NAMALWA (cell line): ENCODE measurements around the gene RRBP1.
A peak's percentile ranks its signal among the peaks of the same experiment; 100 is the strongest.
"Not testable (repeated sequence)": the region's sequence is repeated elsewhere in the genome, so short reads cannot be mapped to it uniquely, and the experiment has no call there.

Experiments
- DNase-seq: peaks from one replicate; pipeline ENCODE4 v3.0.0-alpha.2; 2015; ENCODE audit warnings: low spot score

The RRBP1 gene

DNA sequence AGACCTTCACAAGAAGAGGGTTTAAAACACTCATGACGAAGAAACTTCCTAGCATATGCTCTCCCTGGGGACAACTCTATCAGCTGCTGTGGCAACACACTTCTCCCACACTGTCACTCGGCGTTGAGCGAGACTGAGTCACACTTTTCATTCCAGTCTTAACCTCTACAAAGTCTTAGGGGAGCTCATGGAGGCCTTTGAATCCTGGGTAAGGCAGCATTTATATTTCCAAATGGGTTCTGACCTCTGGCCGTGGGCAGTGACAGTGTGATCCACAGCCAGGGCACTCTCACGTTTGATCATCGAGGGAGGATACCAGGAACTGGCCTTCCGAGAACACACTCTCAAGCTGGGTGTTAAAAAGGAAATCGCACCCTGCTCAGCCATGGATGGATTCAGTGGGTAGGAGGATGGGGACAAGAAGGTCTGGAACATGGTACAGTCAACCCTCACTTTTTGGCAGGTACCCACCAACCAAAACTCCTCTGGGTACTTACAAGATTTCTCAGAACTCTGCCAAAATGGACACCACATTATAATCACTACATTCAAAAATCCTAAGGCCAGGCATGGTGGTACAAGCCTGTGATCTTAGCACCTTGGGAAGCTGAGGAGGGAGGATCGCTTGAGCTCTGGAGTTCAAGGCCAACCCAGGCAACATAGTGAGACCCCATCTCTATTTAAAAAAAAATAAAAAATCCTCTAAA lies 19.6 kb downstream of the RRBP1 start:
- no peak for DNase-seq

DNA sequence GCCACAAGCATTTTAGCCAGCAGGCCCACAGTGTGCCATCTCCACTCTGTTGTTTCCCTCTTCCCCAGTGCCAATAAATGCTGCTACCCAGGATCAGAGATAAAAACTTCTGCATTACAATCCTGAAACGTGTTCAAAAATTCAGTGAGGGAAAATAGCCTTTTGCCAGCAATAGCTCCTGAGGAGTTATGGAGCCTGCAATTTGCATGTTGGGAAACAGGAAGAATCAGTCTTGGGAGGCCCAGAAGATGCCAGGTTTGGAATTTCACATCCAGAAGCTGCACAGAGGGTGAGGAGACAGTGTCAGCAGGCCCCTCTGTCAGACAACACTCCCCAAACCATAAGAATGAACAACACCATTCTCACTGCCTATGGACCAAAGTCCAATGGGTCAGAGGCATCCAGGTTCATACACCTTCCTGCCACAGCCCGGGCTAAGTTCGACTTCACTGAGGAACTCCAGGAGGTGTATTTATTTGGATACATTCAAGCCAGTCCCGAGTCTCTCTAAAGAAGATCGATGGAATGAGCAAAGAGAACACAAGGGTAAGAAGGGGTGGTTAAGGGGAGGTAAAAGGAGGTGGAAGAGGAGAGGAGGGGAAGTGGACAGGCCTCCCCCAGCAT lies 20.8 kb downstream of the RRBP1 start:
- DNase-seq, result no peak

DNA sequence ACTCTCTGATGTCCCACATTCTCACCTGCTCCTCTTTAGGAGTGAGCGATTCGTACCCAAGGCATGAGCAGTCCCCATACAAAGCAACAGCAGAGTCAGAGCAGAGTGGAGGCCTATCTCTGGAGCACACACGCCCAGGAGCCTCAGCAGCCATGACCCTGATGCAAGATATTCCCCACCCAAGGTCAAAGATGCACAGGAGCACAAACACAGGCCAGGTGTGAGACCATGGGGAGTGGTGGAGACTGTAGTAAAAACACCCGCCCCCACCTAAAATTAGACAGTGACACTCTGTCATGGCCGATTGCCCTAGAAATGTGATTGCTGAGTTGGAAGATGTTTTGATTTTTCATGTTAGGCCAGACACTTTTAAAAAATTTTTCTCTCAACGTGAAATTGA lies 21.4 kb downstream of the RRBP1 start:
- peak; percentile 43 for DNase-seq

DNA sequence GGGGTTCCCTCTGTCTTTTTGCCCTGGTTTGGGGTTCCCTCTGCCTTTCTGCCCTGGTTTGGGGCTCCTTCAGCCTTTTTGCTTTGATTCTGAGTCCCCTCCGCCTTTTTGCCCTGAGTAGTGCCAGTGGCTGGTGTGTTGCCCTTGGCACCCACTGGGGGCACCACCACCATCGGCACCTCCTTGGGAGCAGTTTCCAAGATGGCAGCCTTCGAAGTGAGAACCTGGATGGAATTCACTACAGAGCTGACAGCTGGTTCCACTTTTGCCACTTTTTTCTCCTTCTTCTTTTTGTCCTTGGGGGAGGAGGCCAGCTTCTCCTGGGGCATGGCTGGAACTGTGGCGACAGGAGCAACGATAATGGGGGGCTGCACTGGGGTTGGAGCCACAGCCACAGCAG lies 22.2 kb downstream of the RRBP1 start:
- DNase-seq, result no peak

DNA sequence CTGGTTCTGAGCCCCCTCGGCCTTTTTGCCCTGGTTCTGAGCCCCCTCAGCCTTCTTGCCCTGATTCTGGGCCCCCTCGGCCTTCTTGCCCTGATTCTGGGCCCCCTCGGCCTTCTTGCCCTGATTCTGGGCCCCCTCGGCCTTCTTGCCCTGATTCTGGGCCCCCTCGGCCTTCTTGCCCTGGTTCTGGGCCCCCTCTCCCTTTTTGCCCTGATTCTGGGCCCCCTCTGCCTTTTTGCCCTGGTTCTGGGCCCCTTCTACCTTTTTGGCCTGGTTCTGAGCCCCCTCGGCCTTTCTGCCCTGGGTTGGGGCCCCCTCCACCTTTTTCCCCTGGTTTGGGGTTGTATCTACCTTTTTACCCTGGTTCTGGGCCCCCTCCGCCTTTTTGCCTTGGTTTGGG lies 22.7 kb downstream of the RRBP1 start:
- not testable (repeated sequence) for DNase-seq

DNA sequence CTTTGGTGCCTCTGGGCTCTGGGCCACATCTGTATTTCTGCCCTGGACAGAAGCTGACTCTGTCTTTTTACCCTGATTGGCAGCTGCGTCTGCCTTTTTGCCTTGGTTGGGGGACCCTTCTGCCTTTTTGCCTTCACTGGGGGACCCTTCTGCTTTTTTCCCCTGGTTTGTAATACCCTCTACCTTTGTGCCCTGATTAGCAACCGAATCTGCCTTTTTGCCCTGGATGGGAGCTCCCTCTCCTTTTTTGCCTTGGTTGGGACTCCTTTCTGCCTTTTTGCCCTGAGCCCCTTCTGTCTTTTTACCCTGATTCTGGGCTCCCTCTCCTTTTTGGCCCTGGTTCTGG lies 23.4 kb downstream of the RRBP1 start:
- DNase-seq, result no peak

DNA sequence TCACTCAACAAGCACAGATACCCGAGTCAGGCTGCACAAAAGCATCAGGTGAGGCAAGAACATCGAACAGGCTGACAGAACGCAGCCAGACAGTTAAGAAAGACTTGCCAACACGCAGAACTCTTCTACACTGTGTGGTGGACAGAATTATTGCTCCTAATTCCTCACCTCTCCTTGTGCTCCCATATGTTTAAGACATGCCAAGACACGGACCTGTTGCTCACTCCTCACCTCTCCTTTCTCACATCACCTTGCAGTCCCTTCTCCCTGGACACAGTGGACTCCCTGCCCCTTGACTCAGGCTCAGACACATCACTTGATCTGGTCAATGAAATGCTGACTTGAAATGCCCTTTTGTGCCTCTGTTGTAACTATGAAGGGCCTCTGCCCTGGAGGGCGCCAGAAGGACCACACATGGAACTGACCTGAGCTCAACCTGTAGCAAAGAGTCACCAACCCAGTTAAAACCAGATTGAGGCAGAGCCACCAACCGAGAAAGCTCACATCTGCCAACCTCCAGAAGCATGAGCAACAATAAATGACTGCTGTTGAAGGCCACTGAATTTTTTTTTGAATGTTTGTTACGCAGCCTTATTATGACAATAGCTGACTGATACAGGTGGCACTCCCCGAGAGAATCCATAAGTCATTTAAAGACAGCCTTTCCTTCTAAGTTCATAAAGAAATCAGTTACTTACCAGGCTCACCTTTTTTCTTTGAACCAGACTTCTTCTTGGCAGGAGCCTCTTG lies 24.0 kb downstream of the RRBP1 start:
- no peak for DNase-seq

DNA sequence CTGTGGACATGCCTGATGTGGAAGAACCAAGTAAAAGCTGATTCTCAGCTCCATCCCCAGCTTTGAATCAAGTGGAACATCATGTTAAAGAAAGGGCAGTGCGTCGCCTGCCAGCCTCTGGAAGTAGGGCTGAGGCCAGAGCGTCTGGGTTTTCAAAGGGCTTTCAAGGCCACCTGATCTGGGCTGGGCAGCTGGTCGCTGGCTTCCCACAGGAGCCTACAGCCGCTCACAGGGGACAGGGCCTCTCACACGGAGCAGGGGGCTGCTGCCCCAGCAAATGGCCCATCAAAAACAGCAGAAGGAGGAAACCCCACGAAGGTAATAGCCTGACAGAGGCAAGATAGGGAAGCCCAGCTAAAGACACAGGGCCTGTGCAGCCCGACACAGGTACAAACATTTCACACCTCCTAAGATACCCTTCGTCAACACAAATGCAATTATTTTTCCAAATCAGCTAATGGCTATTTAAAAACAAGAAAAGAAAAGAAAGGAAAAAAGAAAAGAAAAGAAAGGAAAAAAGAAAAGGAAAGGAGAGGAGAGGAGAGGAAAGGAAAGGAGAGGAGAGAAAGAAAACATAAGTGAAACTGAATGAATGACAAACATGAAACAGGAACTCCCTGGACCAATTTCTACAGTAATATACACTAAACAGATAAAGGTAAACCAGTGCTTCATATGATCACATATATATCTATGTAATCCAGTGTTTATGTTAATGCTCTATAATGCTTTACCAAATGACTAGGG lies 24.8 kb downstream of the RRBP1 start:
- DNase-seq, result no peak

DNA sequence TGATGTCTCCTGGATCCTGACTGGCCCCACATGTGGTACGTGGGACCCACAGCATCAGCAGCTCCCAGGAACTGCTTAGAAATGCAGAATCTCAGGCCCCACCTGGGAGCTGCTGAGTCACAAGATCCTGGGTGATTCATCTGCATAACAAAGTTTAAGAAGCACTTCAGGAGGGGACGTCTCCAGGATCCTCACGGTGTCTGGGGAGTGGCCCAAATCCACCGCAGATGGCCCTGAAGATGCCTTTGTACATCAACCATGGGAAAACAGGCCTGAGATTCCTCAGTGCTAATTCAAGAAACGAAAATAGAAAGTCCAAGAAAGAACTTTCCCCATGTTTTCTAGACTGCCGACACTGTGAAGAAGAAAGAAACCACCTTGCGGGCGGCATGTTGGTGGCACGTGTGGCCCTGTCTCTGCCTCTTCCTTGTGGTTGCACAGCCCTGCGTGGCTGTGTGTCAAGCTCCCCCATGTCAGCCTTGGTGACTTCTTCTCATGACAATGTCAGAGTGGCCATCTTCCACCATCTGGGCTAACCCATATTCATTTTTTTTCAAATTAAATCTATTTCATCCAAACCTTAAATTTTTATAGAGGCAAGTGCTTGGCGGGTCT lies 26.1 kb downstream of the RRBP1 start:
- DNase-seq, result no peak

DNA sequence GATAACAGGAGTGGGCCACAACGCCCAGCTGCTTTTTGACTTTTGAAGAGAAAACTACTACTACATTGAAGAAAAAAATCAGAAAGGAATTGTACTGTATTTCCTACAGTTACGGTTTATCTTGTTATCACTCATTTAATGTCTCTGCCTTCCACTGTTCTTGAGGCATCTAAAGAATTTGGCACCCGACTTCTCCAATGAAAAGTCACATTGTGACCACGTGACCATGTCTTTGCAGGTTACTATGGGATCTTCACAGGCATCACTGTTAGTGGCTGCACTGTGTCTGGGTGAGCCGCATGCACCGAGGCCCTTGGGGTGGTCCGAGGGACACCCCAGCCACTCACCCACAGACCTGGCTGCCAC lies 26.8 kb downstream of the RRBP1 start:
- no peak for DNase-seq

DNA sequence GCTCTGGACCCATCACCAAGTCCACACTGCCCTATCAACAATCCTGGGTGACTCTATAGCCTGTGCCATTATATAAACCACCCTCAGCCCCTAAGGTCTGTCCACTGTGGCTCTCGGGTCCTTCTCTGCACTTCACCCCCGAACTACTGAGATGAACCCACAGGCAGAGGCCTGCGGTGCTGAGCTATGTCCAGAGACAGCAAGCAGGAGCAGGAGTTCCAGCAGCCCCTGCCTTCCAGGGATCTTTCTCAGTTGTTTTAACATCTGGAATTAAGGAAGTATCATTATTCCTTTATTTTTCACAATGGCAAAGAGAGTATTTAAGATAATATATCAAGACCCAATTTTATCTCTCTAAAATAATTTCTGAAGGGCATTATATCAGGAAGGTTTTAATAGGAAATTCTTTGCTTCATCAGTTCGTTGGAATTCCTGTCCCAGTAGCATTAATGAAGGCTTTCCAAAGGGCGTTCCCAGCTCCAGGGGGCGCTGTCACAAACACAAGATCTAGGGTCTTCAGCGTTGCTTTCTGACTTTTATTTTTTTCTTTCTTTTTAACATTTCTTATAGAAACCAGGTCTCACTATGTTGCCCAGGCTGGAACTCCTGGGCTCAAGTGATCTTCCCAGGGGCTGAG lies 27.3 kb downstream of the RRBP1 start:
- DNase-seq, result no peak

DNA sequence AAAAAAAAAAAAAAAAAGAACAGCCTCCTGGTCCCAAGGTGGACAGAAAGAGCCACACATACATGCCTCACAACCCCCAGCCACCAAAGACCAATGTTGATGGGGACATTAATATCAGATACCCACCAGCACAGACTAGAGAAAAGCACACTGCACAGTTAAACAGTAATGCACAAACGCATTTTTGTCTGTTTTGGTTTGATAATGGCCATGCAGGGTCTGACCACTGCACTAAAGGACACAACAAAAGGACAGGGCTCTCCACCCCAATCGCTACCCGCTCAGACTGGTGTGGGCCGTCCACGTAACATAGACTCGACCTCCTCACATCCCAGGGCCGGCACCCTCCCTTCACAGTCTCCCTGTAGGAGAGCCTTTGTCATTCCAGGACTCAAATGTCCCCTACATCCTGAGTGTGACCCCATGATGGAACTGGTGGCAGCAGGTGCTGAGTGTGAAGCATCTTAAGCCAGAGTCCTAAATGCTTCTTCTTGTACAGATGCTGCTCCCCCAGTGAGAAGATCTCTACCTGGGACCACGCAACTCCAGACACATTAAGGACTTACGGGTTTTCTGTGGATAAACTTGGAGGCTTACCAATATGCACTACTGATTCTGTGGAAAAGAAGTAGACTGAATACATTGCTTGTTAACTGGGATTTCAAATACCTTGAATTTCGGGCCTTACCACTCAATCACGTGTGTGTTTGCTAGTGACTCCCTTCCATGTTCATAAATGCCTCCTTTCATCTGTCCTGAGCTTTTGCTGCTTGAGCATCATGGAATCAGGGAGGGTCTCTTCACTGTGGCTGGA lies 28.0 kb downstream of the RRBP1 start:
- DNase-seq, result no peak

DNA sequence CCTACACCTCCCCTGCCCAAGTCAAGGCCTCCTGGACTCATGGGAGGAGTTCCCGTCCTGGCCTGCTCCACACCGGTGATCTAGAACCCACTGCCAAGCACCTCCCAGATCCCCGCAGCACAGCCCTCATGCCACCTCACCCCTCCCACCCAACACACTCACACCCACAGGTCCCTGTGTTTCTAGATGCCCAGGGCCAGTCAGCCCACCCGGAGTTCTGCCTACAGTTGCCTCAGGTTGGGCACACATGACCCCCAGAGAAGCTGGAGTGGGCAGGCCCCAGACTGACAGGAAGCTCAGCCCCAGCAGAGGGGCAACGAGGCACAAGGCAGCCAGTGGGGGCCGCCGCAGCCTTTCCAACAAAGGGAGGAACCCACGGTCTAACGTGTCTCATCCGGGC lies 29.6 kb downstream of the RRBP1 start:
- DNase-seq, result no peak

DNA sequence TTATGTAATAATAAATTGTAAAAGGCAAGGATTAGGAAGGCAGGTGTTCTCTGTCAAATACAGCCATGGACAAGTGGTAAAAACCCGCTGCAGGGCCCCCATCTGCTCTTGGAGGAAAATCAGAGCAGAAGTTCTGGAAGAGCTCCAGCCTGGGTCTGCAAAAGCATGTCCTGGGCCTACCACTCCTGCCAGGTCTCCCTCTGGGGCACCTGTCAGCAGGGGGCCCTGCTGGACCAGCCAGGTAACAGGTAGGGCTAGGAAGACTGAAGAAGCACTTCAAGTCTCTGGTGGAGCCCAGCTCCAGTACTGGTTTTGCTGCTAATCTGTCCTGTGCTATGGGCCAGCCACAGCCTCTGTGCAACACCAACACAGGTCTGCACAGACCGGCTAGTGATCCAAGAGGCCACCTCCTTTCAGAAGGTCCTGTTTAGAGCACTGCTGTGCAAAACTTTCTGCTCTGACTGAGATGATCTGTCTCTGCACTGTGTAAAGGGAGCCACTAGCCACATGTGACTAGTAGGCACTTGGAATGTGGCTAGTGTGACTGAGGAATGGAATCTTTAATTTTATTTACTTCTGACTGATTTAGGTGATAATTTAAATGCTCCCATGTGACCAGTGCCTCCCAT lies 30.2 kb downstream of the RRBP1 start:
- DNase-seq, result no peak

DNA sequence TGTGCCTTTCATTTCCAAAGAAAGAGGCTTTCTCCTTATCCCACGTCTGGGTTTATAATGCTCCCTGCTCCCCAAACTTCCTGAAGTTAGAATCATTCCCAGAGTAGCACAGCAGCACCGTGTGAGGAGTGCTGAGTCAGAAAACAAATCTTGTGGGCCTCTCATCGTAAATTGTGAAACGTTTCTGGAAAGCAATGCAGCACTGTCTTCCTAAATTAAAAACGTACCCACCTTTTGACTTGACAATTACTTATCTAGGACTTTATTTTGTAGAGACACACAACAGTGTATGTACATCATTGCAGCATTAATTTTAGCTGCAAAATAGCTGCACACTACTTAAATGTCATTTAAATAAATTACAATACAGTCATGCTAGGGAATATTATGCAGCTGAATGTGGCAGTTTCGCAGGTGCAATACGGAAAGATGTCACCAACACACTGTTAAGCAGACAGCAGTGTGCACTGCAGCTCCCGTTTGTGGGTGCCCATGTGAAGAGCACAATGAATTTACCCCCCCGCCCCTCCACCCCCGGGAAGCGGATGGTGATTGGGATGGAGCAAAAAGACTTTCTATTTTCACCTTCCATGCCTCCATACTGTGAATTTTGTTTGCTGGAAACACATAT lies 30.8 kb downstream of the RRBP1 start:
- DNase-seq, result no peak

DNA sequence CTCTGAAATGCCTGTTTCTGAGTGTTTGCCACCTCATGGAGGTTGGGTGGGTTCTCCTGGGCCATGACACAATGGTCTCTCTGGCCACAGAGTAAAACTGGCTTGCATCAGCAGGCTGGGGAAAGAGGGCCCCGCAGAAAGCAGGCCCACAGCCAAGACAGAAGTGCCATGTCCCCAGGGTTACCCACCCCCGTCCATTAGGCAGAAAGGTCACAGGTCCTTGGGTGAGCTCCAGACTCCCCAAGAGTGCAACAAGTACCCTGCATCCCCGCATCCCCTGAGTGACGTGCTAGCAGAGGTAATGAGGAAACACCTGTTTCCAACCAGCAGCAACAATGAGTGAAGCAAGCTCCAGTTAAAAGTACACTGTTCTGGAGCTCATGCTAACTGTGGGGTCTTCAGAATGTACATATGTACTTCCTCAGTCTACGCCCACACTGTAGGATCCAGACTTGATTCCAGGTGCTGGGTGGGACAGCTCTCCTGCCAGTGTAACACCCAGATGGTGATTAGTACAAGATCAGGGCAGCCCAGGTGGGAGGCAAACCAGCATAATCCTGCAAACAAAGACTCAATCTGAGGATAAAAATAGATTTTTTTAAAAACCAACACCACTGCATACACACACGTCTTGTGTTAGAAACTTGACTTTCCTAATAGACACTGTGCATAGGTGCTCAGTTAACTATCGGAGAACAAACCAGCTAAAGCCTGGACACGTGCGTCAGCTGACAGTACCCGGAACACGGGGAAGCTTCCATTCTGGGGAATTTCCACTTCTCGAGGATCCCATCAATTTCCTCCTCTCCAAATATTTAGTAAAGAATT lies 31.5 kb downstream of the RRBP1 start:
- DNase-seq, result no peak

DNA sequence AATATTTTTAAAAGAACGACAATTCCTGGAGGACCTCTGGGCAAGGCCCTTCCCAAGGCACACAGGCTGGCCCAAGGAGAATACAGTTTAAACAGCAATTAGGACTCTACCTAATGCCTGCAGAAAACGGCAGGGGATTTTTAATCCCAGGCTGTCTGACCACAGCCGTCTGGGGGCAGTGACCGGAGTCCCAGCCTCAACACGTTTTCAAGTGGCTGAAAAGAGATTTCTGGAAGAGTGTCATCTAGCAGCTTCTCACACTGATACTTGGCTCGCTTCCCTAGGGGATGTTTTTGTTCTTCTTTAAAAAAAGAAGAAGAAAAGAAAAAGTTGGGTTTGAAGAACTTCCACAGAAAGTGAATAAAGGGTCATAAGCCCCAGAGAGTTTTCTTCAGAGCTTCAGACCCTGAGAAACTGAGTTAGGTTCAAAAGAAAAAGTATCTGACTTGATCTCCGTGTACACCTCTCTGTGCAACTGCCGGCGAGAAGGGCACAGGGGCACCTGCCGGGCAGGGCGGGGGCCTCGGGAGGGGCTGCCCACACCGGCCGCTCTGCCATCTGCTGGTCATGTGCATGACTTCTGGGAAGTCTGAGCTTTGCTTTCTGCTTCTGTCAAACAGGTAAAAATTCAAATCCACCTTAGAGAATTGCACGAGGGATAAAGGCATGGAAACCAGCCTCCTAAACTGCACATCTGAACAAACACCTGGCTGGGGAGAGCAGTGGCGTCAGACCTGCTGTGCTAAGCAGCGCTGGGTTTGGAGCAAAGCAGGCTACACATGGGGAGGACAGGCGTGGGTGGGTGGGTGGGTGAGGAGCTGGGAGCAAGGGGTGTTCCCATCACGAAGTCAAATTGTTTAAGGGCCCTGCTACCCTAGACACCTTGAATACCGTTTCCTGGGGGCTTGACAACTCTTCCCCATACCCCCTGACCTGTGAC lies 33.0 kb downstream of the RRBP1 start:
- peak; percentile 16 for DNase-seq

DNA sequence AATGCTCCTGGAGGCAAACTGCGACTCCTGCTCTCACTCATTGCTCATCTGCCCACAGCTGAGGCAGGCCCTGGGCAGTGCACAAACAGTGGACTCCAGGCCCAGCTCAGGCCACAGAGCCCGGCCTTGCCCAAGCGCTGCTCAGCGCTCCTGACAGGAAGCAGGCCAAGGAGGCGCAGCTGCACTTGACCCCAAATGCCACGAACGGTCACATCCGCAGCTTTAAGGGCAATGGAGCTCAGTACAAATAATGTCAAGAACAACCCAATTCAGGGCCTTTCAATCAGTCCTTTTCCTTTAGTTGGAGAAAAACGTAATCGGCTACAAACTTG lies 33.8 kb downstream of the RRBP1 start:
- DNase-seq, result no peak
